ENCODE data around the gene CIBAR2. TPM values are rescaled to one million over a fixed set of nuclear protein-coding genes. Genes with fewer than 3 reads are reported as not detected.

The CIBAR2 gene
- total RNA-seq, 1 donor from 2014 or later: 12.8 TPM

GRCh38 chr16:85117418-85117817 is 5.1 kb upstream of the CIBAR2 start:
- no peaks in the 10 kb centered on the region for H3K27me3 ChIP-seq (ENCODE audit: low read depth)
- H3K9me3 ChIP-seq: no peaks in the 10 kb centered on the region
- H3K27ac ChIP-seq: no peak overlapping the region
- ATAC-seq (no peak), DNase-seq (no peak)
- peaks cover 11% of the 10 kb centered on the region for H3K4me1 ChIP-seq
- H3K4me3 ChIP-seq: no peak overlapping the region
- no peaks in the 10 kb centered on the region for H3K36me3 ChIP-seq
- intact Hi-C loops (cut with DNase I): no loop called here
- no peak for TF ChIP-seq CTCF (IDR thresholded peaks at IDR 0.05)

DNA sequence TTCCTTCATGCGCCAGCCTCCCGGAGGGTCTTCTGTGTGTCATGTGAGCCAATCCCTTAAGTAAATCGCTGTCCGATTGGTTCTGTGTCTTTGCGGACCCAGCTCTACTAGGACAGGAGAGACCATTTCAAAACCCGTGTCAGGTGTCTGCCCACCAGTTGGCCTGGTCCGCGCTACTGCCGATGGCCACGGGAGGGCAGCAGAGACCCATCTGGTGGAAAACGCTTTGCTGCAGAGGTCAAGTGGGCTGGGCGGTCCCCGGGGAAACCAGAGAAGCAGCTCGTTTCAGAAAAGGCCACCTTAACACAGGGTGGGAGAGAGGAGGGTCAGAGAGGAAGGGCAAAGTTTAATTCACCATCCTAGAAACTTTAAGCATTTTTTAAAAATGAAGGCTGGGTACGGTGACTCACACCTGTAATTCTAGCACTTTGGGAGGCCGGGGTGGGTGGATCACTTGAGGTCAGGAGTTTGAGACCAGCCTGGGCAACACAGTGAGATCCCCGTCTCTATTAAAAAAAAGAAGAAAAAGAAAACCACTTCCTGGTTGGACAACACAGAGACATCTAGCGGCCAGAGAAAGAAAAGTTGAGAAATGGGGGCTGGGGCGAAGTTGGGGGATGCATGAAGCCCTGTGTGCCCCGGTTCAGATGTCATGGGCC is 2.8 kb upstream of the CIBAR2 start:
- Histone ChIP-seq H3K36me3 (no peaks in the 10 kb centered on the region), H3K27ac (no peak overlapping the region), H3K27me3 (ENCODE audit: low read depth) (no peaks in the 10 kb centered on the region), H3K9me3 (no peaks in the 10 kb centered on the region), H3K4me1 (peaks cover 11% of the 10 kb centered on the region), H3K4me3 (peak overlapping the region; percentile 4)
- peak; percentile 98 for TF ChIP-seq CTCF (IDR thresholded peaks at IDR 0.05)
- ATAC-seq (peak; percentile 92 to 93), DNase-seq (peak; percentile 90)
- intact Hi-C loops (cut with DNase I): no loop called here

DNA sequence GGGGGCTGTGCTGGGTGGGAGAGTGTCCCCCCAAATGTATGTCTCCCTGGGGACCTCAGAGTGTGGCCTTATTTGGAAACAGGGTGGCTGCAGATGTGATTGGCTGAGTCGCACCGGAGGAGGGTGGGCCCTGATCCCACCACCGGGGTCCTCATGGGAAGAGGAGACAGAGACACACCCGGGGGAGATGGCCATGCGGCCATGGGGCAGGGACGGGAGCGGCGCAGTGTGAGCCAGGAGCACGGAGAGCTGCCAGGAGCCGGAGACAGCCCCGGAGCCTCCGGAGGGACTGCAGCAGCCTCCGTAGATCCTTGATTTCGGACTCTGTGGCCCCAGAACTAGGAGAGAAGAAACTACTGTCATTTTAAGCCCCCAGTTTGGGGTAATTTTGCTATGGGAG is 1.6 kb upstream of the CIBAR2 start:
- Histone ChIP-seq H3K27me3 (ENCODE audit: low read depth) (no peaks in the 10 kb centered on the region), H3K4me3 (no peak overlapping the region), H3K4me1 (peaks cover 11% of the 10 kb centered on the region), H3K9me3 (no peaks in the 10 kb centered on the region), H3K36me3 (no peaks in the 10 kb centered on the region), H3K27ac (no peak overlapping the region)
- no peak for TF ChIP-seq CTCF (IDR thresholded peaks at IDR 0.05)
- DNase-seq: no peak
- ATAC-seq: no peak
- intact Hi-C loops (cut with DNase I): no loop called here

DNA sequence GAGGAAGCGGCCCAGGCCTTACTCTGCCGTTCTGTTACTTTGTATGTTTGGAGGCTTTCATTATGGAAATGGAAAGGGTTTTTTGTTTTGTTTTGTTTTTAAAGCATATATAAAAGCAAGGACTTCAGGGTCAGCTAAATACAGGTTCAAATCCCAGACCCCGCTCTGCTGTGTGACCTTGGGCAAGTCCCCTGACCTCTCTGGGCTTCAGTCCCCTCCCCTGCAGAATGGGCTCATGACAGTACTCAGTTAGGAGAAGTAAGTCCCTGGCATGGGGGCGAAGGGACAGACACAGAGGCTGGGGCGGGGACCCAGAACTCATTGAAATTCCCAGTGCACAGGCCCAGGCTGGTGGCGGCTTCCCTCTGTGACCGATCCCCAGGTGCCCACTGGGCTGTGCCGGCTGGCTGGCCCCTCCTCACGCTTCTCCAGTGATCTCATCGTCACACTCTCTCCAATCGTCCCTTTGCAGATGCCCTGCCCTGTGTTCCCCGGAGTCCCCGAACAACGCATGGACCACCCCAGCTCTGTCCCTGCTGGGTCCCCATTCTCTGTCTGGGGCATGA is 979 bp upstream of the CIBAR2 start:
- no peaks in the 10 kb centered on the region for H3K27me3 ChIP-seq (ENCODE audit: low read depth)
- no peaks in the 10 kb centered on the region for H3K9me3 ChIP-seq
- intact Hi-C loops (cut with DNase I): no loop called here
- no peak for ATAC-seq
- no peaks in the 10 kb centered on the region for H3K36me3 ChIP-seq
- no peak overlapping the region for H3K4me3 ChIP-seq
- no peak overlapping the region for H3K27ac ChIP-seq
- peaks cover 11% of the 10 kb centered on the region for H3K4me1 ChIP-seq
- DNase-seq: no peak
- no peak for TF ChIP-seq CTCF (IDR thresholded peaks at IDR 0.05)

DNA sequence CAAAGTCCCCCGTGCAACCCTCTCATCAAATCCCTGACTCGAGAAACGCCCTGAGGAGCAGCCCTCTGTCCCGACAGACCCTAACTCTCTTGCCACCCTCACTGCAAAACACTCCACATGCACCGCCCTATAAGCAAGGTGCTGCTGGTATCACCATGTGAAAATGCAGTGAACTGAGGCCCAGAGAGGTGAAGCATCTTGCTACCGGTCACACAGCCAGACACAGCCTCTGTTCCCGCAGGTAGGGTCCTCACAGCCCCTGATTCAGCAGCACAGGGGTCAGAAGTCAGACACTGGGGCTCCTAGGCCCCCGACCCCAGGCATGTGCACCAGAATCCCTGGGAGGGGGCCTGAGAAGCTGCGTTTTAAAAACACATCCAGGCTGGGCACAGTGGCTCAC is 1.1 kb downstream of the CIBAR2 start:
- Histone ChIP-seq H3K4me3 (no peak overlapping the region), H3K36me3 (no peaks in the 10 kb centered on the region), H3K4me1 (peaks cover 11% of the 10 kb centered on the region), H3K27me3 (ENCODE audit: low read depth) (no peaks in the 10 kb centered on the region), H3K27ac (no peak overlapping the region), H3K9me3 (no peaks in the 10 kb centered on the region)
- ATAC-seq (no peak), DNase-seq (no peak)
- TF ChIP-seq CTCF (IDR thresholded peaks at IDR 0.05): no peak
- intact Hi-C loops (cut with DNase I): no loop called here
